NCI-H526 (cell line): ENCODE data around the gene COTL1.
"Not testable (repeated sequence)": the region's sequence is repeated elsewhere in the genome, so short reads cannot be mapped to it uniquely, and the experiment has no call there.

Source experiments
- DNase-seq, 2 experiments: peaks; one replicate each; lab custom pipeline; 2025; lab: John Stamatoyannopoulos, UW

Gene COTL1

DNA sequence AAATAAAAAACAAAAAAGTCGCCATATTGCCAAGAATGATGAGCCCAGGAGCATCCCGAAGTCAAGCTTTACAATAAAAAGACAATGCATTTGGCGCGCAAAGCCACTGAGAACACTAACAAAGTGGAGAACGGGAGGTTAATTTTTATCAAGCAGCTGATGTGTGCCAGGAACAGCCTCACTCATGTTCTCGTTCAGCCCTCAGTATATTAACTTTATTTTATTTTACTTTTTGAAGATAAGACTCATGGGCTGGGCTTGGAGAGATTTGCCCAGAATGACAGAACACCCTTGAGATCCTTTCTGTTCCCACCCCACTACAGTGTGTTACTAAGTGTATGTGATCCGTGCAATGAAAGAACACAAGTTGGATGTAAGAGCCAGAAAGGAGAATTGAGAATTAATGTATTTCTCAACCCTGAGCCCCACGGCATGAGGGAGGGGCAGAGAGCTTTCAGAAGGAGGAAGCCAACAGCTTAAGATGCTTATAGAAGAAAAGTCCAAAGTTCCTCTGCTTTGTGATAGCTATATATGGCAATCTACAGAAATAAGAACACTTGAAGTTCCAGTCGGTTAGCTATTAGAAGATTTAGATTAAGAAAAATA, 48.4 kb downstream of the COTL1 start:
- DNase-seq: no peak

DNA sequence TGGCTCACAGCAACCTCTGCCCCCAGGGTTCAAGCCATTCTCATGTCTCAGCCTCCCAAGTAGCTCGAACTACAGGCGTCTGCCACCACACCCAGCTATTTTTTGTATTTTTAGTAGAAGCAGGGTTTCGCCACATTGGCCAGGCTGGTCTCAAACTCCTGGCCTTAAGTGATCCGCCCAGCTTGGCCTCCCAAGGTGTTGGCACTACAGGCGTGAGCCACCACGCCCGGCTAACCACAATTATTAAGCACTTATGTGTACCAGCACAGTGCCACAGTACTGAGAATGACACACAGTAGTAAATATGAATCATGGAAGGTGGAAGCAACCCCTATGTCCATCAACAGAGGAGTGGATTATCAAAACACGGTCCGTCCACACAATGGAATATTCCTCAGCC, 49.8 kb downstream of the COTL1 start:
- no peak for DNase-seq

DNA sequence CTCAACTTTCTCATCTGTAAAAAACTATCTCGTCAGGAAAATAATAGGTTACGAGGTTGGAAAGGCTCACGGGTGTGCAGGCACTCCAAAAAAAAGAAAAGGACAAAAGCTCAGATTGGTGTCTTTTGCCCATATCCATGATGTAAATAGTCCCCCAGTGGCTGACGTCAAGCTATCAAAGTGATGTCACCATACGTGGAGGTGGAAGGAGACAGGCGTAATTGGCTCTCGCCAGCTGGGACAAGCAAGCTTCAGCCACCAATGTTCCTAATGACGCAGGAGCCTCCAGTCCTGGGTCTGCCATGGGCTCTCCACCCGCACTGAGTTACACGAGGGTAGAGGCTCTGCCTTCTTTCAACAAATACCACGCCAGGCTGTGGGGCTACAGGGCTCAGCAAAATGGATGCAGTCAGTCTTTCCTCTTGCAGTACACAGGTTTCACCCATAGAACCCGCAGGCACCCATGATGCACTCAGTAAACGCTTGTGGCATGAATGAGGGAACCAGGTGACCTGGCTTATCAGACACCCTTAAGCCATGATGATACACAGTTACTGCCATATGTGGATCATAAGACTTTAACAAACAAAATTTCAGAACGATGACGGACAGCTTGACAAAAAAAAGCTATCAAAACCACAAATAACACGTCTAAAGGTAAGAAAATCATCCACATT, 50.5 kb downstream of the COTL1 start:
- no peak for DNase-seq

DNA sequence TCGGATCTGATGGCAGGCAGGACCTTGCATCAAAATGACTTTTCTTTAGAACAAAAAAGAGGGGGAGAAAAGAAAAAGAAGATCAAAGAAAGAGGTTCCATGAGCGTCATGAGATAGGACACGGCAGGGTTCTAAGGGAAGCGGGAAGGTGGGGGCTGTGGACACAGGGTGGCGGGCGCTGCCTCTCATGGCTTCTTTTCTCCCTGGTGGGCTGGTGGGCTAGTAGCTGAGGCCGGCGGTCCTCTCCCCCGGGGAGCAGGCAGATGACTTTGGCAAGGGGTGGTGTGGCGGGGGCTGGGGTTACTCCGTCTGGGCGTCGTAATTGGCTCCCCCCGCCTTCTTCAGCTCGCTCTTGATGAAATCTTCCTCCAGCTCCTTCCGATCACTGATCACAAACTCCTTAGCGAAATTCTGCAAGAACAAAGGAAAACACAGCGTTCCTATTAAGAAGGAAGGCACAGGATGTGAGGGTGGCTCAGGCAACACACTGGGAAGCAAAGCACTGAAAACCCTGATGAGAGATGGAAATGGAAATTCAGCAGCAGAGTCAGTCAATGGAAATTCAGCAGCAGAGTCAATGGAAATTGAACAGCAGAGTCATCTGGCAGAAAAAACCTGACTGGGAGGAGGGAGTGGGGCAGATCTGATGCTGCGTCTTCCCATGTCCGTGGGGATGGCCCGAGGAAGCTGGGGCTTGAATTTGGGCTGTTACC, 51.2 kb downstream of the COTL1 start:
- no peak for DNase-seq

DNA sequence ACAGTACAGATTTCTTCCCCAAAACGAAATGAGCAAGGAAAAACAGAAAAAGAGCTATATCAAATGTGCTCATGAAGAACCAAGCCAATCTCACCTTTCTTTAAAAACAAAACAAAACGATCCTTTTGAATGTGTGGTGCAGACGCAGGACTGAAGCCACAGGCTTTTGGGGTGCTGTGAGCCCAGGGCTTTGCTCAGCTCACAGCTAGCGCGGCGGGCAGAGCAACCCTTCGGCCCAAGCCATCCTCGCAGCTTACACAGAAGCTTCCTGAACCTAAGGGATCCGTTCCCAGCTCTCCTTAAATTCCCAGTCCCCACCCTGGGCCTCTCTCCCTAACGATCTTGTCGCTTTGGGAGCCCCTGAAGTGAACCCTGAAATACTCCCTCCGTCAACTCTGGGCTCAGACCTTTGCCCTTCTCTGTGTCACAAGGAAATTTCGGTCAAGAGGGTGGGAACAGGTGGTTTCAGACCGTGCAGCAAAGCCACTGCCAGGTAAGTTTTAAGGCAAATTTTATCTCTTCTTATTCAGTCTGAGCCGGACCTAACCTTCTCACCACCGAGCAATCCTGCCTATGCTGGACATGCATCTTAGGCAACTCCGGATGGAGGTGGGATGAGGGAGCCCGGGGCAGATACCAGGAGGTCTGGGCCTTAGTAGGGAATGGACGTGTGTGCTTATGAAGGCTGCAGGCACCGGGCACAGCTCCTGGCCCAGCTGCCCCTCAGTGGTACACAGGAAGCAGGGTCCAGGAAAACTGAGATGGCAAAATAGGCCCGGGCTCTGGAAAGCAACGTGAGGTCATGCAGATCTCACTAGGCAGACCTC, 52.0 kb downstream of the COTL1 start:
- DNase-seq: no peak

DNA sequence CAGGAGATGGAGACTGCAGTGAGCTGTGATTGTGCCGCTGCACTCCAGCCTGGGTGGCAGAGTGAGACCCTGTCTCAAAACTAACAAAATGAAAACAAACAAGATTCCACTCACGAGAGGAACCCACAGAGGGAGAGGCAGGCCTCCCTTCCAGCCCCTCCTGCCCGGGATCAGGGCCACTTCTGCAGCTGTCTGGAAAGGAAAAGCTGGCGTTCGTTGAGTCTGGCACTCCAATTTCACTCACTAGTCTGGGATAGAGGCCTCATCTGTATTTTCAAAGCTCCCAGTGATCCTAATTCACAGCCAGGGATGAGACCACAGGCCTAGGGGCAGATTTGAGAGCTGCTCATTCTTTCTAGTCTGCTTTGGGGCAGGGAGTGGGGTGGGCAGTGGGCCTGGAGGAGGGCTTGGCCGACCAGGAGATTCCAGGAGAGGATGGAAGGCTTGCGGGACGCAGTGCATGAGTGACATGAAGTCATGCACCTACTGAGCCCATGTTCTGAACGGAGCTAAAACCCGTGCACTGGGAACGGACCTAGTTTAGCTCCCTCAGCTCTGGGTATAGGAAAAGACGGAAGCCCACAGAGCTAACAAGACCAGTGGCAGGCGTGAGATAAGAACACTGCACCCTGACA, 54.0 kb downstream of the COTL1 start:
- no peak for DNase-seq

DNA sequence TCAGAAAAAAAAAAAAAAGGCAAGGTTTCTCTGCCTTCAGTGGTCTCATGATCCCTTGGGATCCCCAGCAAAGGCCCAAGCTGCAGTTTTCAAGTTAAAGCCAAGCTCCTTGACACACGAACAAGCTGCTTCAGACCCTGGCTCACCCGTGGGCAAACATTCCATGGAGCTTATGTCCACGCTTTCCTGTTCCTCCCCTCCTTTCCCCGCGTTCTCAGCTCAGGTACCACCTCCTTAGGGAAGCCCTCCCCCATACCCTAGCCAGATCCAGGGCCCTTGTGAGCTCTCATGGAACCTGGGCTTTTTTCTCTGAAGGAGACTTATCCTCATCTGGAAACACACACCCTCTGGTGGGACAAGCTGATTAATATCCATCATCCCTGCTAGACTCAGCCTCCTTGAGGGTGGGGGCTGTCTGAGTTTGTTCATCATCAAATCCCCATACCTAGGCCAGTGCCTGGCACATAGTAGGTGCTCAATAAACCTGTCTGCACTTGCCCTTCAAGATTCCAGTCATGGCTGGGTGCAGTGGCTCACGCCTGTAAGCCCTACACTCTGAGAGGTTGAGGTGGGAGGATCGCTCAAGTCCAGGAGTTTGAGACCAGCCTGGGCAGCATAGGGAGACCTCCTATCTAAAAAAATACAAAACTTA, 54.7 kb downstream of the COTL1 start:
- DNase-seq: no peak

DNA sequence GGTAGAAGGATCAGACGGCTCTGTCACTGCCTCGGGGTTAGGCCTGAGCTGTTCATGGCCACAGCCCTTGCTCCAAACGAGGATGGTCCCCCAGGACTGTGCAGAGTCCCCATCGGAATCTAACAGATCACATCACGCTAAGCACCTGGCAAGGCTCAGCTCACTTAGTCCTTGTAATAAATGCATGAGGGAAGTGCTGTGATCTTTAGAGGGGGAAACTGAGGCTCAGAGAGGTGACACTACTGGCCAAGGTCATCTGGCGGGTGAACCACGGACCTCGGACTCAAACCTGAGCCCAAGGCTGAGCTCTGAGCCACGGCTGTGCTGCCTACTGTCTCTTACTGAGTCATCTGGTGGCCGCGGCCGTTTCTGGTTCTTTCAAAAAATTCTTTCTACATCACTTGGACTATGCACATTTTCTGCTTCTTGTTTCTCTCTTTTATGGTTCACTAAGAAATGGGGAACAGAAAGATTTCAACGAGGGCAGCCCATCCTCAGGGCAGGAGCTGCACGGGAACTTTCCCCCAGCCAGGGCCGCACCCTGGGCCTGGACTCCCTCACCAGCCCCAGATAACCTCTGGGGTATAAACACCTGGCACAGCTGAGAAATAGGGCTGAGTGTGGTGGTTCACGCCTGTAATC, 55.6 kb downstream of the COTL1 start:
- DNase-seq: no peak

DNA sequence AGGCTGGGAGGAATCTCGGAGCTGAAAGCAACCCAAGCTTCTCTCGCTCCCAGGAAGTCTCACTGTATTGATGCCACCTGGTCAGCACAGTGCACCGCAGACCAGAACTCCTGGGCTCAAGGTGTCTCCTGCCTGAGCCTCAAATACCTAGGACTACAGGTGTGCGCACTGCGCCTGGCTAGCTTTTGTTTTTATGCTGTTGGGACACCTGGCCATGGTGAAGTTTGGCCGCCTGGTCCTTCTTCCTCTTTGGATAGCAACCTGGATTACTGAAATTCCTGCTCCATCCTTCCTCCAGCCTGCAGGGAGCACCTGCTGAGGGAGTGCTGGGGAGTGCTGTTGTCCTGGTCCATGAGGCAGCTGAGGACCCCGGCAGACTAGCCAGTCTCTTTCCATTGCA, 56.6 kb downstream of the COTL1 start:
- no peak for DNase-seq

DNA sequence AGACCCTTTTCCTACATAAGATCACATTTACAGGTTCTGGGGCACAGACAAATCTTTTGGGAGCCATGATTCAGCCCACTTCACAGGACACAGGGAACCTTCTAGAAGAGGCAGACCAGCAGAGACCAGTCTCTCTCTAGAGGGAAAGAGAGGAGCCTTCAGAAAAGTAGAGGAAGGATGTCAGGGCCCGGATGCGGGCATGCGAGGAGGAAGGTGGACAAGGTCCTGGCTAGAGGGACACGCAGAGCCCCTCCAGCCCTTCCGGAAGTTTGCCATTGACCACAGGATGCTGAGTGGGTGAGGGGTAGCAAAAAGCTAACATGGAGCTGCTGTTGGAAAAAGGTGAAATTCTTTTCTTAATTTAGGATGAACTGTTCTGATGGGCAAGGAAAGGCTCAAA, 57.6 kb downstream of the COTL1 start:
- DNase-seq: no peak

DNA sequence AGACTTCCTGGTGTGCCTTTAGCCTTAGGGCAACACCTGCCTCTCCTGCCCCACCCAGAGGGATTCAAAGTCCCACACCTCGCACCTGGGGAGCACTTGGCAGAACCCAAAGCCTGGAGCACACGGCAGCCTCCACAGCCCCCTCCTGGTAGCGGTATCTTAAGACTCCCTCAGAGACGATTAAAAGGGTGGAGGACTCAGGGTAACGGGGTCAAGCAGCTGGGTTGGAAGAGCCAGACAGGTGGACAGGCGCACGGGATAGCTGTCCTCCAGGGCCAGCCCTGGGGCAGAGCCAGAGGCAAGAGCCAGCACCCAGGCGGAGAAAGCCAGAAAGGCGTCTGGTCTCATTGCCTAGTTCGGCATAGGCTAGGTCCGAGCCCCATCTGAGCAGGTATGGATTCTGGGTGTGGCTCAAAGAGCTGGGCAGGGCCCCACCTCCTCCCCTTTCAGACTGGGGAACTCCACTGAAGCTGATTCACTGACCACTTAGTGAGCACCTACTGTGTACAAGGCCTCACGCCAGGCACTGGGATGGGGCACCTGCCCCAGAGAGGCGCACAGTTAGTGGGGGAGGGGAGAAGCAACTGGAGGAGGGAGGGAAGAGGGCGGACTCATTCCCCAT, 58.5 kb downstream of the COTL1 start:
- peak in 1 of 2 experiments; percentile 20 for DNase-seq

DNA sequence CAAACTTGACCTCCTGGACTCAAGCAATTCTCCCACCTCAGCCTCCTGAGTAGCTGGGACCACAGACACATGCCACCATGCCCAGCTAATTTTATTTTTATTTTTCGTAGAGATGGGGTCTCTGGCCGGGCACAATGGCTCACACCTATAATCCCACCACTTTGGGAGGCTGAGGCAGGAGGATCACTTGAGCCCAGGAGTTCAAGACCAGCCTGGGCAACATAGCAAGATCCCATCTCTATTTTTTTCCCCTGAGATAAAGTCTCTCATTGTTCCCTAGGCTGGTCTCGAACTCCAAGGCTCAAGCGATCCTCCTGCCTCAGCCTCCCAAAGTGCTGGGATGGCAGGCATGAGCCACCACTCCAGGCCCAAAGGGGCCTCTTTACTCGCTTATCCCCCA, 59.0 kb downstream of the COTL1 start:
- not testable (repeated sequence) for DNase-seq

DNA sequence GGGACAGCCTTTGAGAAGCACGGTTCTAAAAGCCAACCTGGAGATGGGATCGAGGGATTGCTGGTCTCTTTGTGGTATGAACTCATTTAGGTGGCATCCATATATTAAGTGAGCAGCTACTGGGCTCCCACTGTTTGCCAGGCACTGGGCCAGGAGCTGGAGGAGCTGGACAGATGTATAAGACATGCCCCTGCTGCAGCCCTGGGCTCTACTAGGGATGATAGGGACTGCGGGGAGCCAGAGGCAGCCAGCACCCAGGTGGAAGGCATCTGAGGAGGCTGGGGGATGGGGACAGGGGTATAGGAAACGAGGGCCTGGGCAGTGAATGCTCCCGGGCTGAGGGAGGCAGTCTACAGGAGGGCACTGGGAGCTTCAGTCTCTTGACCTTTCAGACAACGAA, 60.4 kb downstream of the COTL1 start:
- no peak for DNase-seq

DNA sequence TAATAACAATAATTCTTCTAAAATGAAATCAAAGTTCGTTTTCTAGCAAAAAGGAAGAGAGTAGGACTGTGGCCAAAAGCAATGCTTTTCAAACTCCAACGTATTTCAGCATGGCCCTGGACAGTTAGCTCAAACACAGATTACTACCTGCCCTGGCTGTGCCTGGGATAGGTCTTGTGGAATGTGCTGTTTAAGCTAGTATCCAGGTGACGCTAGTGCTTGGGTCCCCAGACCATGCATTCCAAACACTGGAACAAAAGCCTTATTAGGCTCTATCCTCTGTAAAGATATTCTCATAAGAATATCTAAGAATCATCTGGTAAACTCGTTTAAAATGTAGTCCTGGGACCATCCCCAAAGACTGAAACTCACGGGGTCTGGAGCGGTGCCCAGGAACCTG, 60.8 kb downstream of the COTL1 start:
- DNase-seq: no peak

DNA sequence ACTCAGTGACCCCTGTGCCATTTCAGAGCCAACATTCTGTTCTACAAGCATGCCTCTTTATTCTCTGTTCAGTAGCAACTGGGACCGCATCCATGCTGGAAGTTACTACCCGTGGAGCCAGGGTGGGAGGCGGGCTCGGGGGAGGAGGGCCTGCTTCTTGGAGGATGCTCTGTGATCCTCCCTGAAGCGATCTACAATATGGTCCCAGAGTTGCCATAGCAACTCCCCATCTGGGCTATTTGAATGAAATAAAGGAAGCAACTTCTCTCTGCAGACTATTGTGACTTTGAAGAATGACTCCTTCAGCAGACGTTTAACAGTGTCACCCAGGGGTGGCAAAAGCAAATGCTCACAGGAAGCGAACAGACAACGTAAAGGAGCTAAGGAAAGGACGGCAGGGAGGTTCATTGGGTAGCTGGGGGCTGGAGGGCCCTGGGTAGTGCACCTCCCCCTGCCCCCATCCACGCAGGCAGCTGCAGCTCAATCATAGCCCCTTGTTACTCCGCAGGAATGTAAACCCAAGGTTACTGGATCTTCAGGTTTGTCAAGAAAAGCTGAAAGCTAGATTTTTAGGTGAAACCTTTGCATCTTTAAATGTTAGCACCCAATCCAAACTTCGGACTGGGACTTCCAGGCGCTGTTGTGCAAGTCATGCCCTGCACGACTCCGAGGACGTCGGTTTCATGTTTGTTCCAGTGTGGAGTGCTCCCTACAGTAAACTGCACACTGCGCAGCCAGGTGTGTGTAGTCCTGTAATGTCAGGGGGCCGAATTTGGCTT, 62.3 kb downstream of the COTL1 start:
- no peak for DNase-seq

DNA sequence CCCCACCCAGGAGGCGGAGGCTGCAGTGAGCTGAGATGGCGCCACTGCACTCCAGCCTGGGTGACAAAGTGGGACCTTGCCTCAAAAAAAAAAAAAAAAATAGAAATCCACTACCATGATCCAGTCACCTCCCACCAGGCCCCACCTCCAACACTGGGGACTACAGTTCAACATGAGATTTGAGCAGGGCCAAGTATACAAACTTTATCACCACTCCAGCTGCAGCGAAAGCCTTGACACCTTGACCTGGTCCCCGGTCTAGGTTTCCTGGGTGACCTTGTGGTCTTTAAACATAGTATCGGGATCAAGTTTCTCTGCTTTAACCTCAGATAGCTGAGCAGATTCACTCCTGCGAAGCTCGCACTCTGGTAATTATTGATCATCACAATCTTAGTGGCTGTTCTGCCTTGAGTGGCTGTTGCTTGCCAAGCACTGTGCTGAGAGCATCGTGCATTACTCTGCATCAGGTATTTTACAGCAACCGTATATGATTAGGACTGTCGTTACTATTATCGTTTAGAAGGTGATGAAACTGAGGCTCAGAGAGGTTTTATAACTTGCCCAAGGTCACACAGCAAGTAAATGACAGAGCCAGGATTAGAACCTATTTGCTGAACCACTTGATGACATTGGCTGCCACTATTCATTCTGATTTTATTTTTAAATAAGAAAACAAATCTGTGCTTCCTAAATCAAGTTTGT, 63.1 kb downstream of the COTL1 start:
- DNase-seq: no peak

DNA sequence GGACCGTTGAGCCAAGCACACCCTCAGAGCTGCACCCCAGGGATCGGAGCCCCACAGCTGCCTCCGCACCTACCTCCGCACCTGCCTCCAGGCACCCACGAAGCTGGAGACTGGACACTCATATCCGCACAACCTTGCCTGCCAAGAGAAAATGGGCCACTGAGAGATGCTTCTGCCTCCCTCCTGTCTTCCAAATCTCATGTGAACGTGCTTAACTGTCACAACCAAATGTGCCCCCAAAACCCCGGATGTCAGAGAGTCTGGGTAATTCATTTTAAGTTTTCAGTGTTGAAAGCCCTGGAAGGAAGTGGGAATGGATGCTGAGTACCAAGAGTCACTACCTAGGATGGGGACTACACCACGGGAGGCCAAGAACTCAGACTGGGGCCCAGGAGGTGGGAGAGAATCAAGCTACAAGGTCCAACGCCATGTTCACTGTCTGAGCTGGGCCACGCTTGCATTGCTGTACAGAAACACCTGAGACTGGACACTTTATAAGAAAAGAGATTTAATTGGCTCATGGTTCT, 63.9 kb downstream of the COTL1 start:
- DNase-seq: no peak

DNA sequence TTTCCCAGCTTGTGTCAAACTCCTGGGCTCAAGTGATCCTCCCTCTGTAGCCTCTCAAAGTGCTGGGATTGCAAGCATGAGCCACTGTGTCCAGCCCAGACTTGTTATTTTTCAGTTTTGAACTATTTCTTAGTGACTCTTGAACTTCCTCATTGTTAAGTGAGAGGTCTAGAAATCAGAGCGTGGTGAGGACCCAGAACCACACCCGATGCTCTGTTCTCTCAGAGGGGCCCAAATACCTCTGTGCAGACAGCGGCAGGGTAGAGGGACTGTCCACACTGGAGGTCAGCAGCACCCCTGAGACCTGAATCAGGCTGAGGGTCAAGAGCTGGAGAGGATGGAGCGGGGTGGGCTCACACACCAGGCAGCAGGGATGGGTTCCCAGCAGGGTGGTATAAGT, 65.7 kb downstream of the COTL1 start:
- DNase-seq: no peak

DNA sequence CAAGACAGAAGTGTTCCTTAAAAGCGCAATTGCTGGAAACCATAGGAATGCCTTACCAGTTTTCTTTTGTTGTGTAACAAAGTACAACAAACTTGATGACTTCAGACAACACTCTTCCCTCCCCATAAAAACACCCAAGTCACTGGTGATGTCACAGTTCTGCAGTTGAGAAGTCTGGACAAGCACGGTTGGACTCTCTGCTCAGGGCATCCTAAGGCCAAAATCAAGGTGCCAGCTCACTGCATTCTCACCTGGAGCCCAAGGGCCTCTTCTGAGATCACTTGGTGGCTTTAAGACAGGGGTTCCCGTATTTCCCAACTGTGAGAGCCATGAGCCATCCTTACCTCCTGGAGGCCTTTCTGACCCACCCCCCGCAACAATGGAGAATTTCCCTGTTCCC, 67.8 kb downstream of the COTL1 start:
- DNase-seq: no peak
